Neuronal stem cell (in vitro differentiated cells): ENCODE measurements around the gene KRTAP4-8.
"Not testable (repeated sequence)": the region's sequence is repeated elsewhere in the genome, so short reads cannot be mapped to it uniquely, and the experiment has no call there.

Experiments used
- DNase-seq: peaks from one replicate; pipeline ENCODE4 v3.0.0-alpha.2; 2013; ENCODE audit warnings: low spot score
- H2AFZ ChIP-seq: one replicate; pipeline ENCODE4 v1.6.1; 2013; ENCODE audit warnings: mild to moderate bottlenecking, low read length, inconsistent platforms
- H2AK5ac ChIP-seq: 2 replicates; pipeline ENCODE4 v1.6.1; 2013; ENCODE audit warnings: low read depth, mild to moderate bottlenecking, inconsistent platforms, low read length, moderate library complexity, mixed read lengths
- H2BK120ac ChIP-seq: 2 replicates; pipeline ENCODE4 v1.6.1; 2013; ENCODE audit warnings: low read depth, mild to moderate bottlenecking, inconsistent platforms, low read length, moderate library complexity, mixed read lengths
- H2BK12ac ChIP-seq: one replicate; pipeline ENCODE4 v1.6.1; 2013; ENCODE audit warnings: low read length, inconsistent platforms
- H2BK15ac ChIP-seq: 2 replicates; pipeline ENCODE4 v1.6.1; 2013; ENCODE audit warnings: mild to moderate bottlenecking, low read length, inconsistent platforms, mixed read lengths
- H2BK5ac ChIP-seq: one replicate; pipeline ENCODE4 v1.6.1; 2013; ENCODE audit warnings: inconsistent platforms, mild to moderate bottlenecking, low read length, moderate library complexity
- H3K14ac ChIP-seq: one replicate; pipeline ENCODE4 v1.6.1; 2013; ENCODE audit warnings: low read length, inconsistent platforms
- H3K18ac ChIP-seq: 2 replicates; pipeline ENCODE4 v1.6.1; 2013; ENCODE audit warnings: low read length, inconsistent platforms
- H3K23ac ChIP-seq: 2 replicates; pipeline ENCODE4 v1.6.1; 2013; ENCODE audit warnings: low read depth, mild to moderate bottlenecking, mixed read lengths, low read length, inconsistent platforms; ENCODE audit not compliant: poor library complexity
- H3K27ac ChIP-seq: replicated peaks from 3 replicates; pipeline ENCODE4 v1.5.1; 2013; ENCODE audit warnings: low read length, inconsistent platforms
- H3K27me3 ChIP-seq, 3 experiments: 2 replicates each; pipeline ENCODE4 v1.6.1; 2013; ENCODE audit warnings: low read length in 3 of 3, mild to moderate bottlenecking in 2 of 3, inconsistent platforms in 1 of 3, low read depth in 1 of 3, mixed read lengths in 1 of 3, moderate library complexity in 1 of 3; ENCODE audit not compliant: control insufficient read depth in 3 of 3, insufficient read depth in 3 of 3
- H3K36me3 ChIP-seq, 2 donors: replicated peaks in 1 of 2; 2 replicates each; pipeline ENCODE4 v1.6.1; 2013; ENCODE audit warnings: low read length in 2 of 2; ENCODE audit not compliant: control insufficient read depth in 2 of 2, insufficient read depth in 2 of 2
- H3K4ac ChIP-seq: 2 replicates; pipeline ENCODE4 v1.6.1; 2013; ENCODE audit warnings: inconsistent platforms, mild to moderate bottlenecking, low read length, moderate library complexity
- H3K4me1 ChIP-seq, 2 donors: 1 replicate in 1 of 2; 2 replicates in 1 of 2; pipeline ENCODE4 v1.6.1; 2013; ENCODE audit warnings: low read length in 2 of 2, low read depth in 1 of 2; ENCODE audit not compliant: control insufficient read depth in 2 of 2, insufficient read depth in 1 of 2
- H3K4me2 ChIP-seq: one replicate; pipeline ENCODE4 v1.6.1; 2013; ENCODE audit warnings: mild to moderate bottlenecking, low read length, inconsistent platforms; ENCODE audit not compliant: insufficient read depth, poor library complexity, severe bottlenecking
- H3K4me3 ChIP-seq, 2 donors: 2 replicates each; pipeline ENCODE4 v1.5.1; 2013; ENCODE audit warnings: low read length in 2 of 2, mild to moderate bottlenecking in 2 of 2, inconsistent platforms in 1 of 2, moderate library complexity in 1 of 2
- H3K79me1 ChIP-seq: one replicate; pipeline ENCODE4 v1.6.1; 2013; ENCODE audit warnings: low read depth, mild to moderate bottlenecking, inconsistent platforms, low read length, moderate library complexity
- H3K9ac ChIP-seq: one replicate; pipeline ENCODE4 v1.6.1; 2013; ENCODE audit warnings: mild to moderate bottlenecking, low read depth, low read length, inconsistent platforms; ENCODE audit not compliant: poor library complexity
- H3K9me3 ChIP-seq, 2 donors: replicated peaks in 1 of 2; 2 replicates each; pipeline versions ENCODE3 to v1.6.1; 2013; ENCODE audit warnings: low read length in 2 of 2, mild to moderate bottlenecking in 2 of 2, inconsistent platforms in 1 of 2, low read depth in 1 of 2, mixed read lengths in 1 of 2, moderate library complexity in 1 of 2; ENCODE audit not compliant: control insufficient read depth in 2 of 2, insufficient read depth in 1 of 2
- H4K8ac ChIP-seq: one replicate; pipeline ENCODE4 v1.6.1; 2013; ENCODE audit warnings: low read depth, mild to moderate bottlenecking, inconsistent platforms, low read length, moderate library complexity
- H4K91ac ChIP-seq: one replicate; pipeline ENCODE4 v1.6.1; 2013; ENCODE audit warnings: low read length, low read depth, mild to moderate bottlenecking, inconsistent platforms; ENCODE audit not compliant: poor library complexity
- WGBS, 2 donors: extraction: QIAGEN DNeasy Blood & Tissue Kit; methylation state at CpG; one replicate each; pipeline ENCODE4 v1.1.7; 2013; ENCODE audit warnings: missing lambda C conversion rate in 2 of 2, mixed read lengths in 1 of 2; ENCODE audit not compliant: insufficient read length in 2 of 2, insufficient replicate concordance in 1 of 2; ENCODE audit errors: extremely low coverage in 2 of 2; 5-methylcytosine and 5-hydroxymethylcytosine counted together

The KRTAP4-8 gene

GRCh38 chr17:41117846-41118386 is 20.0 kb upstream of the KRTAP4-8 start, which contains the start of gene KRTAP4-11:
Gene KRTAP4-11 (minus strand): TSS chr17:41118373. CDS start chr17:41118315, 58 bp downstream.
- not testable (repeated sequence) for H3K36me3 ChIP-seq, H2BK12ac ChIP-seq, H3K79me1 ChIP-seq, H2BK5ac ChIP-seq, H3K9me3 ChIP-seq, H2AK5ac ChIP-seq, H2BK120ac ChIP-seq, H3K4me2 ChIP-seq, H3K9ac ChIP-seq, DNase-seq, H3K4me1 ChIP-seq, H2AFZ ChIP-seq, H3K4ac ChIP-seq, H3K23ac ChIP-seq, H4K91ac ChIP-seq, H3K27me3 ChIP-seq, H3K14ac ChIP-seq, H3K18ac ChIP-seq, H3K4me3 ChIP-seq, H4K8ac ChIP-seq, H2BK15ac ChIP-seq, H3K27ac ChIP-seq
- WGBS, 2 donors = no CpG with 5 or more reads among the region's 10 CpGs

DNA sequence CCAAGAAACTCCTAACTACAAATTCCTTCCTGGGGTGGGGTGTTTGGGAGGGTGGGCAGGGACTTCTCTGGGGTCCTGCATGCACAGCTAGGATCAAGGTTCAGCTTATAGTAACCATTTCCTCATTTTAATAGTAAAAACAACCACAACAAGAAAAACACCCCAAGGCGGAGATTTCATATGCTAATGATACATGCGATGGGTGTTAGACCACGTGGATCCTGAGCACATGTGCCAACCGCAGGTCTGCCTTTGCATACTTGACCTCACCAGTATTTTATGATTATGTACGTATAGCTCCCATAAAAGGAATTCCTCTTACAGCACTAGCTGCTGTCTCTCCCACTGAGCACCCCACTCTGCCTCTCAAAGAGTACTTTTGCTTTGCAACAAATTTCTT is 18.4 kb upstream of the KRTAP4-8 start:
- Histone ChIP-seq H3K27ac (no peak overlapping the region), H2AK5ac (no peak overlapping the region), H3K79me1 (no peaks in the 10 kb centered on the region), H3K27me3 (peaks cover 0 to 3% (median 0%) of the 10 kb centered on the region in 3 experiments), H4K8ac (no peak overlapping the region), H2AFZ (no peak overlapping the region), H4K91ac (no peak overlapping the region), H2BK5ac (no peak overlapping the region), H3K18ac (no peak overlapping the region), H3K9me3 (peaks cover 0 to 4% of the 10 kb centered on the region in 2 donors), H3K23ac (no peak overlapping the region), H3K14ac (no peak overlapping the region), H3K4me3 (no peak overlapping the region), H3K4ac (no peak overlapping the region), H3K9ac (no peak overlapping the region), H2BK12ac (no peak overlapping the region), H3K4me1 (no peaks in the 10 kb centered on the region), H2BK120ac (no peak overlapping the region), H3K36me3 (no peaks in the 10 kb centered on the region), H2BK15ac (no peak overlapping the region), H3K4me2 (no peak overlapping the region)
- no CpG with 5 or more reads among the region's 5 CpGs for WGBS, 2 donors
- no peak for DNase-seq

DNA sequence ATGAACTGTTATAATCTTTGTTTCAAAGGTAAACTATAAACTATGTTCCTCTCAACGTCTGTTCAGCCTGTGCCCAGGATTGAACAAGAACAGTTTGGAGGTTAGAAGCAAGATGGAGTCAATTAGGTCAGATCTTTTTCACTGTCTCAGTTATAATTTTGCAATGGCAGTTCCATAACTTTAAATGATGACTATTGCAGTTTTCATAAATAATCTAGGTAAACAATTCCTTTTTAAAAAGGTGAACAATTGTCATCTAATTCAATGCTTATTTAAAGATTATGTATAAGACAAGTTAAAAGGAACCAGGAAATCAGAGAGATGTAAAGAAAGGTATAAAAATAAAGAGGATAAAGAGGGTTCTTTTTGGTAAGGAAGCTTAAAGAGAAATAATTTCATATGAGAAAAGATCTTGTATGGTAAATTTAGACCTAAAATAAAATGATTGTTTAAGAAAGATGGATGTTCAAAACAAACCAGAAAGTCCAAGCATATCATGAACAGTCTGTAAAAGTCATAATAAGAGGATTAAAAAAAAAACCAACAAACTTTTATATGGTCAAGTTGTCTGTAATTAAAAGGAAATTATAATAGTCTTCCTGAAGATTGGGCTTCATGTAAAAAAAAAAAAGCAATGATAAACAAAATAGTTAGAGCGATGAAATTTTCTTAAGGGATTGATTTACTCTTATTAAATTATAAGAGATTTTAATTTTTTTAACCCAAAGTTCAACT is 13.4 kb upstream of the KRTAP4-8 start:
- Histone ChIP-seq H3K14ac (no peak overlapping the region), H3K4me3 (no peak overlapping the region), H3K27me3 (peaks cover 0 to 3% (median 0%) of the 10 kb centered on the region in 3 experiments), H3K36me3 (no peaks in the 10 kb centered on the region), H3K23ac (no peak overlapping the region), H2BK120ac (no peak overlapping the region), H2AFZ (no peak overlapping the region), H2BK12ac (no peak overlapping the region), H3K9me3 (peaks cover 0 to 4% of the 10 kb centered on the region in 2 donors), H4K8ac (no peak overlapping the region), H2AK5ac (no peak overlapping the region), H3K4me2 (no peak overlapping the region), H3K9ac (no peak overlapping the region), H3K27ac (no peak overlapping the region), H3K4me1 (no peaks in the 10 kb centered on the region), H2BK5ac (no peak overlapping the region), H3K4ac (no peak overlapping the region), H3K79me1 (no peaks in the 10 kb centered on the region), H3K18ac (no peak overlapping the region), H4K91ac (no peak overlapping the region), H2BK15ac (no peak overlapping the region)
- no CpG with 5 or more reads among the region's 2 CpGs for WGBS, 2 donors
- no peak for DNase-seq

- not testable (repeated sequence) for H2BK15ac ChIP-seq, H3K4me1 ChIP-seq, H2AFZ ChIP-seq, H3K18ac ChIP-seq, H3K14ac ChIP-seq, H4K8ac ChIP-seq, H3K27ac ChIP-seq, H2AK5ac ChIP-seq, H2BK120ac ChIP-seq, H3K36me3 ChIP-seq, H3K9me3 ChIP-seq, H3K4ac ChIP-seq, H3K4me3 ChIP-seq, H3K27me3 ChIP-seq, H4K91ac ChIP-seq, H2BK12ac ChIP-seq, H3K23ac ChIP-seq, H3K4me2 ChIP-seq, H3K79me1 ChIP-seq, DNase-seq, H2BK5ac ChIP-seq, H3K9ac ChIP-seq
- WGBS, 2 donors = no CpG with 5 or more reads among the region's 1 CpG
Observed at GRCh38 chr17:41108728-41109386, 10.9 kb upstream of the KRTAP4-8 start.
